GM18868 (cell line): ENCODE measurements around the gene TMEM138.
"Not testable (repeated sequence)": the region's sequence is repeated elsewhere in the genome, so short reads cannot be mapped to it uniquely, and the experiment has no call there.

Experiments
- ATAC-seq: cut with Tn5 transposase; IDR thresholded peaks from one replicate; pipeline ENCODE4 v1.9.1; 2021; ENCODE audit warnings: mild to moderate bottlenecking, moderate library complexity; ENCODE audit not compliant: unreplicated experiment

TMEM138 gene

DNA sequence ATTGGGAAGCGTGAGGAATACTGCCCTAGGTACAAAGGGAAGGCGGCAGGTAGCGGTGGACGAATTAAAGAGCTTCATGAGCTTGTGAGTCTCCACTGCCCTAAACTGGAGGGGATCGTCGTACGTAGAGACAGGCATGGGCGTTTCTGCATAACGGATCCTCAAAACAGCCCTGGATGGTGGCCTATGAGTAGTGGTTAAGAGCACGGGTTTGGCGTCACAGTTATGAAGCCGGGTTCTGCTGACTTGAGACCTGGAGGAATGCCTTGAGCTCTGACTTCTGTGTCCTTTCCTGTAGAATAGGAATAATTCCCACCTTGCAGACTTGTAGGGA lies 335 bp downstream of the TMEM138 start:
- no peak for ATAC-seq

DNA sequence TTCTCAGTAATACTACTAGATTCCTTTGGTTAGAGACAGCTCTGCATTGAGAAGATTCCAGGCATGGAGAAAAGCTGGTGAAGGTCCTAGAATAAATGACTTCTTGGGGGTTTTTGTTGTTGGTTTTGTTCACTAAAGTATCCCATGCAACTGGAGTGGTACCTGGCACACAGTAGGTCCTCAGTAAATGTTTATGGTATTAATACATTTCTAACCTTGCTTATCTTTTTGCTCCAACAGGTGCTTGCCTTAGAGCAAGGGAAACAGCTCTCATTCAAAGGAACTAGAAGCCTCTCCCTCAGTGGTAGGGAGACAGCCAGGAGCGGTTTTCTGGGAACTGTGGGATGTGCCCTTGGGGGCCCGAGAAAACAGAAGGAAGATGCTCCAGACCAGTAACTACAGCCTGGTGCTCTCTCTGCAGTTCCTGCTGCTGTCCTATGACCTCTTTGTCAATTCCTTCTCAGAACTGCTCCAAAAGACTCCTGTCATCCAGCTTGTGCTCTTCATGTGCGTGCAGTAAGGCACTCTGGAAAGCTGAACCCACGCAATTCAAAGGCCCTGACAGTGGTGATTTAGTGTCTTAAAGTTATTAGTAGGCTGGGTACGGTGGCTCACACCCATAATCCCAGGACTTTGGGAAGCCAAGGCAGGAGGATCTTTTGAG lies 2.0 kb downstream of the TMEM138 start:
- no peak for ATAC-seq

DNA sequence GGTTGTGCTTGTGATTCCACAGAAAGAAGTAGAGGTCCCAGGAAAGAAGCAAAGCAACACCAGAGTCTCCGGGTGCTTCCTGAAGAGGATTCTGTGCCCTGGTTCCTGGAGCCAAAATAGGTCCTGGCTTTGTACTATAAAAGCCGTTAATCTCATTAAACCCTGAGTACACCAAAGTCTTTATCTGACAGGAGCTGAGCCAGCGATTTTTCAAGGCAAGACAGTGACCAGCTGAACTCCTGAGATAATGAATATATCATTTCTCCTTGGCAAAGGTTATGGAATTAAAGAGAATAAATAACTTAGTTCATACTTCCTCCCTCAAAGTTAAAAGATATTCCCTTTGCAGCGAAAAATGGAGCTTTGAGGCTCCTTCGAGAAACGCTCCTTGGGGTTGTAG lies 5.2 kb downstream of the TMEM138 start:
- no peak for ATAC-seq

DNA sequence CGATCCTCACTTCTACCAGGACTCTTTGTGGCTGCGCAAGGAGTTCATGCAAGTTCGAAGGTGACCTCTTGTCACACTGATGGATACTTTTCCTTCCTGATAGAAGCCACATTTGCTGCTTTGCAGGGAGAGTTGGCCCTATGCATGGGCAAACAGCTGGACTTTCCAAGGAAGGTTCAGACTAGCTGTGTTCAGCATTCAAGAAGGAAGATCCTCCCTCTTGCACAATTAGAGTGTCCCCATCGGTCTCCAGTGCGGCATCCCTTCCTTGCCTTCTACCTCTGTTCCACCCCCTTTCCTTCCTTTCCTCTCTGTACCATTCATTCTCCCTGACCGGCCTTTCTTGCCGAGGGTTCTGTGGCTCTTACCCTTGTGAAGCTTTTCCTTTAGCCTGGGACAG lies 6.5 kb downstream of the TMEM138 start:
- no peak for ATAC-seq

DNA sequence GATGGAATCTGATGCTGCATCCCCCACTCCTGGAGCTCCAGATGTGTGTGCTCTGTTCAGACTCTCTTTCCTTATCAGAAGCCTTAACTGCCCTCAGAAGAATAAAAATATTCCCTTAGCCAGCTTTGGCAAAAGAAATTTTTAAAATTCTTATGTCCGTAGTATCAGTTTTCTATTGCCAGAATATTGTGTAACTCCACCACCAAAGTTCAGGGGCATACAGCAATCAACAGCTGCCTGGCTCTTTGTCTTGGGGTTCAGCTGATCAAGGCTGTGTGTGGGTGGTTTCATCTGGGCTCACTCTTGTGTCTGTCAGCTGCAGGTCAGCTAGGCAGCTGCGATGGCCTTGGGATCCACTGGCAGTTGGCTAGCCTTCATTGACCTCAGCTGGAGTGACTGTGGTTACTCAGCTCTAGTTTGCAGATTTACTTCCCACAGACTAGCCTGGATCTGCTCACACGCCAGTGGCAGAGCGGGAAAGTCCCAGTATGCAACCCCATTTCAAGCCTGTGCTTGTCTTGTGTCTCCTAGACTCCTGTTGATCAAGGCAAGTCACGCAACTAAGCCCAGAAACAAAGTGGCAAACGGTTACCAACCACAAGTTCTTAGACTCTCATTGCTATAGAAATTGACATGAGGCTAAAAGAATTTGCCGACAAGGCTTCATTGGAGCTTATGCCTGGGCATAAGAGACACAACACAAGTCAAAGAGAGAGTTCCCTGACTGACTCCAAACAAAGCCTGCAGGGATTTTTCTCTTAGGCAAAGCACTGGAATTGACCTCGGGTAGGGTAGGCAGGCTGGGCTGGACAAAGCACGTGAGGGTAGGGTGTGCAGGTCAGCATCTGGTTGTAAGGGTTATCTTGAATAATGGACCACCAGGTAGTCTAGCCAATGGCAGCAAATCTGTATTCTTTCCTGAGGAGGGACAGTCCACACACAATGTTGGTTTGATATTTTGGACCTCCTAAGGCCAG lies 7.5 kb downstream of the TMEM138 start:
- ATAC-seq: no peak

DNA sequence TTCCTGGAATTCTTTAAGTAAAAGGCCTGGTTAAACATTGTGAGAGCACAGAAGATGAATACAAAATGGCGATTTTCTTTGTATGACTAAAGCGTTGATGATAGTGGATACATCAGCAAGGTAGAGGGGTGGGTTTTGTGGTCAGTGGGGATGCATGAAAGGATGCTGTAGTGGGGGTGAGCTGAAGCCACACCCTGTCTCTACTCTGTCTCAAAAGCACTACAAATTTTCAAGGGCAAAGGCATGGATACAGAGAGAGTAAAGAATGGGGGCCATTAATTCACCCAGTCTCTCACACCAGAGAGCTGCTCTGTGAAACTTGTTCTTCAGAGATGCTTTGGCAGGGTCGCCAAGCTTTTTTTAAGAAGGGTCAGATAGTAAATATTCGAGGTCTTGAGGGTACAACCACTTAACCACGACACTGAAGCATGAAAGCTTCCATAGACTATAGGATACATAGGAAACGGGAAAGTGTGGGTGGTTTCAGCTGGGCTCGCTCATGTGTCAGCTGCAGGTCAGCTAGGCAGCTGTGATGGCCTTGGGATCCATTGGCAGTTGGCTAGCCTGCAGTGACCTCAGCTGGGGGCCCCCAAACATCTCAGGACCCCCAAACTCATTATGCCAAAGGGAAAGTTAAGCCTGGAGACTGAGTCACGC lies 8.3 kb downstream of the TMEM138 start:
- ATAC-seq: no peak

DNA sequence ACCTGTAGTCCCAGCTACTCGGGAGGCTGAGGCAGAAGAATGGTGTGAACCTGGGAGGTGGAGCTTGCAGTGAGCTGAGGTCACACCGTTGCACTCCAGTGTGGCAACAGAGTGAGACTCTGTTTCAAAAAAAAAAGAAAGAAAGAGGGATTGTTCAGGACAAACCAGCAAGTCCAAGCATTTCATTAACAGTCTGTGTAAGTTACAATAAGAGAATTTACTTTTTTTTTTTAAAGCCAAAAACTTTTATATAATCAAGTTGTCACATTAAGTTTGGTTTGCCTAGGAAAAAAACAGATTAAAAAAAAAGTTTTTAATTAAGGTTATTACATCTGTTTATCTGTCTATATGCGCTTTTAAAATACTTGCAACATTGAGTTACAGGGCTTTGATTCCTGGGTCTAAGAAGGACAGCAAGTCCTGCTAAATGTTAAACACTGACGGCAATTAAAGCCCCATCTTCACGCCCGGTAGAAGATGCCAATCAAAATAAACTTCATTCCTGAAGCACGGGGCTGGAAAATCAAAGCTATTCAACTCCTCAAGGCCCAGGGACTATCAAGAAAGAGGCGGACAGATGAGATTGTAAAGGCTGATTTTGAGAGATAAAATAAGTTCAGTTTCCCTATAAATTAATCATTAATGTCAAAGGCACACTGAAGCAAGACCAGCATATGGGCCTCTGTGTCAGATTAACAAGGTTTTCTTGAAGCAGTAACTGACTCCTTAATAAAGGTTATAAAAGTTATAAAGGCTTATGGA lies 10.7 kb downstream of the TMEM138 start:
- no peak for ATAC-seq

DNA sequence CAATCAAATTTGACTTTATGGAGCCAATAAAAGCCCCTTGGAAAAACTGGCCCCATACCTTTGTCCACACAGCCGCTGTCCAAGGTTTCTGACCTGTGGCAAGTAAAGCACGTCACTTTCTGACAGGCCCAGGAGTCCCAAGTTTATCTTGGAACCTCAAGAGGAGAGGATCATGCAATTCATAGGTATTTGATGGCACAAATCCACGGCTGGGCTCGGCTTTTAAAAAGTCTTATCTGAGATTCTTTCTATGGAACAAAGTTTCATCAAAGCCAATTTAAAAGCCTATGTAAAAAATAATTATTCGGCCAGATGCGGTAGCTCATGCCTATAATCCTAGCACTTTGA lies 13.6 kb downstream of the TMEM138 start:
- no peak for ATAC-seq

DNA sequence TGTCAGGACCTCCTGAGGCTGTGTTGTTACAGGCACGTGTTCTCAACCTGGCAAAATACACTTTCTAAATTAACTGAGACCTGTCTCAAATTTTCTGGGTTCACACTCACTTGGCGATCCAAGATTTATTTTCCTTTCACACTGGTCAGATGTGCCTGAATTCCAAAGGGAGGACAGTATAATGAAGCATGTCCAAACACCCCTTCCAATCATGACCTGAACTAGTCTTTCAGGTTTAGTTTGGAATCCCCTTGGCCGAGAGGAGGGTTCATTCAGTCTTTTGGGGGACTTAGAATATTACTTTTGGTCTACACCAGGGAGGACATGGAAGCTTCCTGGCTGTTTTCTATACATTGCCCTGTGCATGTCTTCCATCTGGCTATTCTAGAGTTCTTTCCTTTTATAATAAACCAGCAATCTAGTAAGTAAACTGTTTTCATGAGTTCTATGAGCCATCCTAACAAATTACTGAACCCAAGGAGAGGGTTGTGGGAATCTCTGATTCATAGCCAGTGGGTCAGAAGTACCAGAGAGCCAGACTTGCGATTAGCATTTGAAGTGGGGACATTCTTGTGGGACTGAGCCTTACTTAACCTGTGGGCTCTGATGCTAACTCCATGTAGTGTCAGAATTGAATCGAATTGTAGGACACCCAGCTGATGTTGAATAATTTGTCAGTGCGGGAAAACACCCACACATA lies 15.4 kb downstream of the TMEM138 start:
- ATAC-seq: no peak

DNA sequence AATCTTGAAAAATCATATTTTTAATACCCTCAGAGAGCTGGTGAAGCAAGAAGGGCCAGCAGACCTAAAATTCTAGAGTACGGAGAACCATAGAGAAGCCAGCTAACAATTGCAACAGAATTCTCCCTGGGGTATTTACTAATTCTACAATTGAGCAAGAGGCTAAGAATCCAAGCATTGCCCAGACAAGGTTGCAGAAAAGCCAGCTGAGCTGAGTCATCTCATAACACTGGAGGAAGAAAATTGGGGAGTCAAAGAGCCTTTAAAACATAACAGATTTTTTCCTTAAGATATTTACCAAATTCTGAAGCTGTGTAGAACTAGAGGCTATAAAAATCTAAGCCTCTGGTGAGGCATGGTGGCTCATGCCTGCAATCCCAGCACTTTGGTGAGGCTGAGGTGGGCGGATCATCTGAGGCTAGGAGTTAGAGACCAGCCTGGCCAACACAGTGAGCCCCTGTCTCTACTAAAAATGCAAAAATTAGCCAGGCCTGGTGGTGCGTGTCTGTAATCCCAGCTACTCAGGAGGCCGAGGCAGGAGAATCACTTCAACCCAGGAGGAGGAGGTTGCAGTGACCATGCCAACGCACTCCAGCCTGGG lies 16.6 kb downstream of the TMEM138 start:
- no peak for ATAC-seq

DNA sequence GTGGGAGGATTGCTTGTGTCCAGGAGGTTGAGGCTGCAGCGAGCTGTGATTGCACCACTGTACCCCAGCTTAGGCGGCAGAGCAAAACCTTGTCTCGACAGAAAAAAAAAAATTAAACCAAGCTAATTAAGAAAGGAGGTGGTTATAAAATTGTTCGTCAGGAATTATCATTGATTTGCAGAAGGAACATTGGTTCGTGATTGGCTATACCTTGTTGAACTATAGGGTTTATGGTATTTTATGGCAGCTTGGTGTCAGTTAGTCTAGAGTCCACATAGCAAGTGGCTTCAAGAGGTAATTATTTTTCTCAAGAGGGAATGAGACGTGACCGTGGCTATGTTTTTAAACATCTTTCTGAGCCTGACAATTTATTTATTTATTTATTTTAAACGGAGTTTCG lies 18.7 kb downstream of the TMEM138 start:
- no peak for ATAC-seq

DNA sequence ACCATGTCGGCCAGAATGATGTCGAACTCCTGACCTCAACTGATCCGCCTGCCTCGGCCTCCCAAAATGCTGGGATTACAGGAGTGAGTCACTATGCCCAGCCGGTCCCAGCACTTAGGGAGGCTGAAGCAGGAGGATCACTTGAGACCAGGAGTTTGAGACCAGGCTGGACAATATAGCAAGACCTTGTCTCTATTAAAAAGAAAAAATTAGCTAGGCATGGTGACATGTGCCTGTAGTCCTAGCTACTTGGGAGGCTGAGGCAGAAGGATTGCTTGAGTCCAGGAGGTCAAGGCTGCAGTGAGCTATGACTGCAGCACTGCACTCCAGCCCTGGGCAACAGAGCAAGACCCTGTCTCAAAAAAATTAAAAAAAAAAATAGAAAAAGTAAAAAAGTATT lies 21.7 kb downstream of the TMEM138 start:
- ATAC-seq: not testable (repeated sequence)

DNA sequence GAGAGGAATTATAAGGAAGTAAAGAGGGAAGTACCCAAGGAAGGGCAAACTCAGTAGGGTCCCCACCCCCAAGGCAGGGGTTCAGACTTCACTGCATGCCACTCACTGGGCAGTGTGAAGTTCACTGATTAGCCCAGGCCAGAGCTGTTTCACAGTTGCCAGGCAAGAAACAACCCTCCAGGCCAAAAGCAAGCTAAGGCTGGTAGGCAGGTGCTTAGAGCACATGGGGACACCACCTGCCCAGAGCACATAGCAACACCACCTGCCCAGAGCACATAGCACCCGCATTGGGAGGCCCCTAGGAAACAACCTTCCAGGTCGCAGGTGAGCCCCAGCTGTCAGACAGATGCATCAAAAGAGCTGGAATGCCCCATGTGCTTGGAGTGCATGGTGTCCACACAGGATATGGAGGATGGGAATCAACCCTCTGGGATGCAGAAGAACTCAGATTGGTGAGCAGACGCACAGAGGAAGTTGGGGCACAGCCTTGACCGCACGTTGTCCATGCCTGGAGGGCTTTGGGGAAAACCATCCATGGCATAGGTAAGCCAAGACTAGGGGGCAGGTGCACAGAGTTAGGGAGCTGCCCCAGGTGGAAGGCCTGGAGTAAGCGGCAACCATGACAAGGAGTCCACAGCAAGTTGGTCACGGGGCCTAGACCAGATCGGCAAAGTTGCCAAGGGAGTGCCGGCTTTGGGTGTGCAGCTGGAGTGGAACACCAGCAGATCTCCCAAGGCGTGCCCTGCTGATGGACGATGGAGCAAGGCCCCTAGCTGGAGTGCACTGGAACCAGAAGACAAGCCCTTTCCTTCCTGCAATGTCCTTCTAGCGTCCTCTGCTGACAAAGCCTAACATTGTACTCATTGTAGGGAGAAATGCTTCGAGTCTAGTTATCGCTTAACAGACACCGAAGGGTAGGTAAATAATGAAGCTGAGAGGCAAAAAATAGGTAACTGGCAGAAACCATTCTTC lies 22.4 kb downstream of the TMEM138 start:
- ATAC-seq: no peak

DNA sequence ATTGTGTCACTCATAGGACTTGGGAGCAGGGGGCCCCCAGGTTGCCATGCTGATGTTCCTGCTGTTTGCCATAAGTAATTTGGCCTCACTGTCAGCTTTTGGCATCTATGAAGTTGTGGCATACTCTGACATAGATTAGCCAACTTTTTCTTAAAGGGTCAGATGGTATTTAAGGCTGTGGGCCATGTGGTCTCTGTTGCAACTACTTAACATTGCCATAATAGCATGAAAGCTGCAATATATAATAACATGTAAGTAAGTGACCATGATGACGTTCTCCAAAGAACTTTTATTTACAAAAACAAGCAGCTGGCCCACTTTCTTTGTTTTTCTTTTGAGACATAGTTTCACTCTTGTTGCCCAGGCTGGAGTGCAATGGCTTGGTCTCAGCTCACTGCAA lies 28.0 kb downstream of the TMEM138 start:
- no peak for ATAC-seq

DNA sequence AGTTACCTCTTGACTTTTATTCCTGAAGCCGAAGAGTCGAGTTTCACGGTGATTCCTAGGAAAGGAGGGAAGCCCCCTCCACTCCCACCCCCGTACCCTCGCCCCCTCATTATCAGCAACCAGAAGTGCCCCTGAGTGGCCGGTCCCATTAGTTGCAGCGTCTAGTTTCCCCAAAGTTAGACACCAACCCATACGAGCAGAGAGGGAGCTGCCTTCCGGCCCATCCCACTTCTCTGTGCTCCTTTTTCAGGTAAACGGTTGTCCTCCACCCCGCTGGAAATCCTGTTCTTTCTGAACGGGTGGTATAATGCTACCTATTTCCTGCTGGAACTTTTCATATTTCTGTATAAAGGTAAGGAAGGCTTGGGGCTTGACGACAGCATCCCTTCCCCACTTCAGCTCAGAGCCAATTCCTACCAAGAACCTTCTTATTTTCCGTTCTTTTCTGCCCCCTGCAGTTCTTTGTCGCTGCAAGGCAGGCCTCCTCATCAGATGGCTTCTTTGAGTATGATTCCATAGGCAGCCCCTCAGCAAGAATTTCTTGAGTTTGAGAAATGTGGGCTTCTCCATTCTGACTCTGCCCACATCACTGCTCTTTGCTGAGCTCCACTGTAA lies 30.9 kb downstream of the TMEM138 start:
- no peak for ATAC-seq

DNA sequence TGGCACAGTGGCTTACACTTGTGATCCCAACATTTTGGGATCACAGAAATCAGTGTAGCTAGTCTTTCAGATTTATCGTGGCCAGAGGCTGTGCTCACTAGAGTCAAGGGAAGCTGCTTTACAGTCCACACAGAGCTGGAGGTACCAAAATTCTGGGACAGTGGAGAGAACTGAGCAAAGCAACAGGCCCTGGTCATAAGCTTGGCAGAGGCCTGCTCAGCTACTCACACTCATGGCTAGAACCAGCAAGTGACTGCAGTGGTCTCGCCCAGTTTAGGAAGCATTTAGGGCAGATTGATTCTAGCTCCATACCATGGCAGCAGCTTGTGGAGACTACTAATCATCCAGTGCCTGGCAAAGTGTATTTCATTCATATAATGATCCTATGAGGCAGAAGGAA lies 39.0 kb downstream of the TMEM138 start:
- no peak for ATAC-seq

DNA sequence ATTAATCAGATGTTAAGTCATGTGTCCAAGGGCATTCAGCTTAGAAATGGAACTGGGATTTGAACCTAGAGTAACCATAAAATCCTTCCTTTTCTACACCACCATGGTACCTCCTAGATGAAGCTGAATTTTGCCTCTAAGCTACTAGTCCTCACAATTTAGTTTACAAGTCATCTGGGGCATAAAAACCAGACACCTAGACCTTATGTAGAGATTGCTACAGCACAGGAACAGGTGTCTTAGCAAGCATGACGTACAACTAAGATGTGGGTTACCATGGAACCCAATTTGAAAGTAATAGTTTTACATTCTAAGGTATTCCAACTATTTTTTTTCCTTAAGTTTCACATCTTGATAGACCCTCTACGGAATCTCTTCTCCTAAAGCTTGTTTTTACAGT lies 39.4 kb downstream of the TMEM138 start:
- no peak for ATAC-seq

DNA sequence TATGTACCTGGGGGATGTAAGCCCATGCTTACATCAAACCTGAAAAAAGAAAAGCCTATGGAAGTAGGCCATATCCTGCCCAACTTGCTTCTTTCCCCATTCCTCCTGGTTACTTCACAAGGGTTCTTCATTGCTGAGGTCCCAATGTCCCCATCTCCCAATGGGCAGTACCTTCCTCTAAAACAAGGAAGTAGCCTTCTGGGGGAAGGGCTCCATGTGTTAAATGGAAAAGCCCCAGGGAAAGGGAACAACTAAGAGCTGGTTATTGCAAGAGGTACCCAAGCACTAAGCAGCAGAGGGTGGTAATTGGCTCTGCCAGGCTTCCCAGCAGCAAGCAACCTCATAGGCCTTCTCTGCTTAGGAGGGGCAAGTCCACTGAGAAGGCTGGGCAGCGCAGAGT lies 41.5 kb downstream of the TMEM138 start:
- ATAC-seq: no peak

DNA sequence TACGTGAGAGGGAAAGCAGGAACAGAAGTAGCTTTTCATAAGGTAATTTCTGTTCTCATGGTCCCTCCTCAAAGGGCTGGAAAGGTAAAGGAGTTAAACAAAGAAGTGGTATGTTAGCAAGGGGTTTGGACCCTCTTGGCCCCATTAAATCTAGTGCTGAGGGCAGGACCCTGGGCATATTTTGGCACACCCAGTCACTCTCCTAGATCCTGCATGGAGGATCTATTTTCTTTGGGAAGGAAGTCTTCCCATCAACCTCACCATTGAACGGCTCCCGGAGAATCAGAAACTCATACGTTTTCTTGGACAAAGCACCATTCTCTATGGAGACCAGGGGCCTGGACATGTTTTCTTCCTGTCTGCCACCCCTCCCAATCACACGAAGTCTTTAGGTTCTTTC lies 41.9 kb downstream of the TMEM138 start:
- ATAC-seq: no peak
